H9 (cell line): ENCODE data around the gene TGFBR3L. TPM values are rescaled to one million over a fixed set of nuclear protein-coding genes. Genes with fewer than 3 reads are reported as not detected.

Experiments
- DNase-seq: peaks from one replicate; pipeline ENCODE4 v3.0.0-alpha.2; 2017
- H2AFZ ChIP-seq: one replicate; pipeline ENCODE4 v1.6.1; 2013; ENCODE audit warnings: mild to moderate bottlenecking, low read length, control low read depth, moderate library complexity
- H2AK5ac ChIP-seq: 2 replicates; pipeline ENCODE4 v1.6.1; 2013; ENCODE audit warnings: low read length, control low read depth, mixed read lengths; ENCODE audit not compliant: insufficient read length
- H2BK120ac ChIP-seq: one replicate; pipeline ENCODE4 v1.6.1; 2013; ENCODE audit warnings: low read depth, mild to moderate bottlenecking, low read length, control low read depth, inconsistent platforms; ENCODE audit not compliant: poor library complexity, severe bottlenecking
- H2BK12ac ChIP-seq: 2 replicates; pipeline ENCODE4 v1.6.1; 2013; ENCODE audit warnings: low read length, control low read depth, mixed read lengths, low read depth; ENCODE audit not compliant: insufficient read length
- H2BK15ac ChIP-seq: 2 replicates; pipeline ENCODE4 v1.6.1; 2013; ENCODE audit warnings: low read depth, low read length, control low read depth
- H2BK20ac ChIP-seq: one replicate; pipeline ENCODE4 v1.6.1; 2013; ENCODE audit warnings: low read depth, mild to moderate bottlenecking, low read length, control low read depth, inconsistent platforms; ENCODE audit not compliant: poor library complexity, severe bottlenecking
- H2BK5ac ChIP-seq: 2 replicates; pipeline ENCODE4 v1.6.1; 2013; ENCODE audit warnings: low read length, control low read depth, mixed read lengths; ENCODE audit not compliant: insufficient read length
- H3K14ac ChIP-seq: 2 replicates; pipeline ENCODE4 v1.6.1; 2013; ENCODE audit warnings: low read length, control low read depth; ENCODE audit not compliant: insufficient read depth
- H3K18ac ChIP-seq: 2 replicates; pipeline ENCODE4 v1.6.1; 2013; ENCODE audit warnings: low read depth, mild to moderate bottlenecking, mixed read lengths, low read length, control low read depth; ENCODE audit not compliant: insufficient read length
- H3K23ac ChIP-seq: 2 replicates; pipeline ENCODE4 v1.6.1; 2013; ENCODE audit warnings: low read length, control low read depth, mixed read lengths, low read depth; ENCODE audit not compliant: insufficient read length
- H3K23me2 ChIP-seq: 2 replicates; pipeline ENCODE4 v1.6.1; 2013; ENCODE audit warnings: low read depth, mild to moderate bottlenecking, mixed read lengths, low read length, control low read depth; ENCODE audit not compliant: insufficient read length, poor library complexity, severe bottlenecking
- H3K27ac ChIP-seq: 2 replicates; pipeline ENCODE4 v1.5.1; 2013; ENCODE audit warnings: low read length, control low read depth, mixed read lengths, low read depth; ENCODE audit not compliant: insufficient read length
- H3K27me3 ChIP-seq: 2 replicates; pipeline ENCODE4 v1.6.1; 2013; ENCODE audit warnings: low read length, control low read depth, inconsistent platforms; ENCODE audit not compliant: insufficient read depth
- H3K4ac ChIP-seq: 2 replicates; pipeline ENCODE4 v1.6.1; 2013; ENCODE audit warnings: low read depth, mild to moderate bottlenecking, control low read depth, inconsistent platforms, low read length, moderate library complexity
- H3K4me1 ChIP-seq: 2 replicates; pipeline ENCODE4 v1.6.1; 2013; ENCODE audit warnings: low read length, control low read depth, inconsistent platforms; ENCODE audit not compliant: insufficient read depth
- H3K4me2 ChIP-seq: 2 replicates; pipeline ENCODE4 v1.6.1; 2013; ENCODE audit warnings: low read length, control low read depth, mixed read lengths; ENCODE audit not compliant: insufficient read length, insufficient read depth
- H3K56ac ChIP-seq: 2 replicates; pipeline ENCODE4 v1.6.1; 2013; ENCODE audit warnings: low read depth, mild to moderate bottlenecking, mixed read lengths, low read length, control low read depth; ENCODE audit not compliant: insufficient read length
- H3K79me1 ChIP-seq: 2 replicates; pipeline ENCODE4 v1.6.1; 2013; ENCODE audit warnings: low read depth, mild to moderate bottlenecking, moderate library complexity, low read length, control low read depth, inconsistent platforms; ENCODE audit not compliant: insufficient read depth, poor library complexity, severe bottlenecking
- H3K79me2 ChIP-seq: 2 replicates; pipeline ENCODE4 v1.6.1; 2013; ENCODE audit warnings: low read length, control low read depth, inconsistent platforms; ENCODE audit not compliant: insufficient read depth
- H3K9ac ChIP-seq: 2 replicates; pipeline ENCODE4 v1.6.1; 2013; ENCODE audit warnings: low read length, control low read depth, mixed read lengths; ENCODE audit not compliant: insufficient read length; ENCODE audit errors: extremely low read depth
- H3K9me3 ChIP-seq: one replicate; pipeline ENCODE4 v1.6.1; 2013; ENCODE audit warnings: low read depth, low read length, inconsistent platforms; ENCODE audit not compliant: control insufficient read depth
- H3T11ph ChIP-seq: one replicate; pipeline ENCODE4 v1.6.1; 2013; ENCODE audit warnings: mild to moderate bottlenecking, low read length, control low read depth, inconsistent platforms
- H4K20me1 ChIP-seq: one replicate; pipeline ENCODE4 v1.6.1; 2013; ENCODE audit not compliant: control insufficient read depth, insufficient read length, insufficient read depth
- H4K5ac ChIP-seq: 2 replicates; pipeline ENCODE4 v1.6.1; 2013; ENCODE audit warnings: low read depth, mild to moderate bottlenecking, mixed read lengths, low read length, control low read depth; ENCODE audit not compliant: insufficient read length
- H4K8ac ChIP-seq: replicated peaks from 2 replicates; pipeline ENCODE4 v1.6.1; 2013; ENCODE audit warnings: low read length, control low read depth, mixed read lengths, low read depth; ENCODE audit not compliant: insufficient read length
- H4K91ac ChIP-seq: 2 replicates; pipeline ENCODE4 v1.6.1; 2013; ENCODE audit warnings: low read depth, mild to moderate bottlenecking, moderate library complexity, mixed read lengths, low read length, control low read depth; ENCODE audit not compliant: insufficient read length
- H3K27ac Mint-ChIP-seq, 3 experiments: 2 replicates in 2 of 3; 3 replicates in 1 of 3; pipeline ENCODE4 v1.8.0; 2020 to 2021; ENCODE audit warnings: mixed read lengths in 3 of 3, mild to moderate bottlenecking in 1 of 3, moderate library complexity in 1 of 3
- H3K27me3 Mint-ChIP-seq: 2 replicates; pipeline ENCODE4 v1.8.0; 2021; ENCODE audit warnings: low read depth, mild to moderate bottlenecking, moderate library complexity, mixed read lengths
- H3K36me3 Mint-ChIP-seq, 3 experiments: 2 replicates in 2 of 3; 3 replicates in 1 of 3; pipeline ENCODE4 v1.8.0; 2020 to 2021; ENCODE audit warnings: low read depth in 3 of 3, mixed read lengths in 3 of 3; ENCODE audit not compliant: insufficient read depth in 1 of 3
- H3K4me1 Mint-ChIP-seq, 2 experiments: 2 replicates each; pipeline ENCODE4 v1.8.0; 2020; ENCODE audit warnings: mixed read lengths in 2 of 2
- H3K4me3 Mint-ChIP-seq, 2 experiments: 2 replicates in 1 of 2; 3 replicates in 1 of 2; pipeline ENCODE4 v1.8.0; 2020 to 2021; ENCODE audit warnings: mild to moderate bottlenecking in 2 of 2, mixed read lengths in 2 of 2, moderate library complexity in 1 of 2
- H3K9me3 Mint-ChIP-seq, 2 experiments: 2 replicates in 1 of 2; 3 replicates in 1 of 2; pipeline ENCODE4 v1.8.0; 2020; ENCODE audit warnings: mild to moderate bottlenecking in 2 of 2, mixed read lengths in 2 of 2, moderate library complexity in 1 of 2
- WGBS: extraction: QIAGEN DNeasy Blood & Tissue Kit; methylation state at CpG from one replicate; pipeline ENCODE4 v1.1.7; 2013; ENCODE audit warnings: missing lambda C conversion rate, low lambda C conversion rate, mixed read lengths; ENCODE audit not compliant: insufficient read length; ENCODE audit errors: extremely low coverage; 5-methylcytosine and 5-hydroxymethylcytosine counted together
- total RNA-seq: library from RNA; stranded (reverse); gene quantifications from 2 replicates; pipeline ENCODE4 v1.2.1, GENCODE V29; 2021
- TF ChIP-seq, protein P1 (sequence below): fragments of 200-600 bp; sonication (generic); conservative IDR thresholded peaks from 3 replicates; pipeline ENCODE4 v1.8.0; 2021; ENCODE audit warnings: antibody characterized with exemption, mild to moderate bottlenecking

The TGFBR3L gene
- total RNA-seq, 1 experiment from 2014 or later, result 5.5 TPM

DNA sequence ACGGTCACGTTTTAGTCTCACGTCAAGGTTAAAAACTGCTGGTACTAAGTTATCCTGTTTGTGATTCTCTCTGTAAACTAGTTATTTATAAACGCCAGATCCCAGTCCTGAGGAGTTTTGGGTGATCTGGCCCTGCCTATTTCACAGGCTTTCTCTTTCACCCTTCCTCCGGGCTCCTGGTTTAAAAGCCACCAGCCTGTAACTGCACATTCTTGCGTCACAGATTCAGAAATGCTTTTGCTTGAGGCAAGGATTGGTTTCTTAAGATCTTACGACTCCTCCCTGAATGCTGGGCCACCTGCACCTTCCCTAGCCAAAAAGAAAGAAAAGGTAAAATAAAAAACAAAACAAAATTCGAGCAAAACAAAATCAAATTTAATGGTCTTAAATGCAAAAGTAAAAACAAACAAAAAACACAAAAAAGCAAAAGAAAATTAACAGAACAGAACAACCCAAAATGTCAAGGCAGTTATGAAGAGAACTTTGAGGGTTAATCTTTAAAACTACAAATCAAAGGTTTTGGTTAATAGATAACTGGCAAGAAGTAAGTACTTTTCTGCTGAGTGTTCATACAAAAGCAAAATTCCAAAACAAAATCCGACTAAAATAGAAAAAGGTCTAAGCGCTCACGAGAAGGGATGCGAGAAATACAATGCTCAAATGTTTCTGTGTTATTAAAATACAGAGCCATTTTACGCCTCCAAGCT lies 47.4 kb downstream of the TGFBR3L start:
- Histone ChIP-seq H3T11ph (no peak overlapping the region), H2BK5ac (no peak overlapping the region), H3K14ac (no peak overlapping the region), H3K23me2 (no peaks in the 10 kb centered on the region), H3K79me1 (no peaks in the 10 kb centered on the region), H3K23ac (no peak overlapping the region), H3K18ac (no peak overlapping the region), H2AK5ac (no peak overlapping the region), H2BK15ac (no peak overlapping the region), H4K5ac (no peak overlapping the region), H3K4ac (no peak overlapping the region), H3K56ac (no peak overlapping the region), H2BK20ac (no peak overlapping the region), H4K20me1 (no peaks in the 10 kb centered on the region), H3K27me3 (no peaks in the 10 kb centered on the region), H2AFZ (no peak overlapping the region), H4K91ac (no peak overlapping the region), H3K4me2 (no peak overlapping the region), H3K27ac (no peak overlapping the region), H3K79me2 (no peaks in the 10 kb centered on the region), H2BK12ac (no peak overlapping the region), H3K9ac (no peak overlapping the region), H3K4me1 (no peaks in the 10 kb centered on the region), H4K8ac (no peak overlapping the region), H2BK120ac (no peak overlapping the region), H3K9me3 (no peaks in the 10 kb centered on the region)
- Mint-ChIP-seq H3K4me3 (no peak overlapping the region; a peak in 1 of 5 replicates), H3K36me3 (peaks cover 23 to 62% (median 58%) of the 10 kb centered on the region in 3 experiments), H3K27ac (peak overlapping the region in 1 of 3 experiments; percentile 63; a peak in 1 of 7 replicates), H3K4me1 (peaks cover 0 to 2% of the 10 kb centered on the region in 2 experiments; a peak in 1 of 4 replicates), H3K9me3 (no peaks in the 10 kb centered on the region; a peak in 1 of 5 replicates), H3K27me3 (no peaks in the 10 kb centered on the region)
- WGBS, result no CpG with 5 or more reads among the region's 13 CpGs
- TF ChIP-seq, protein P1, sequence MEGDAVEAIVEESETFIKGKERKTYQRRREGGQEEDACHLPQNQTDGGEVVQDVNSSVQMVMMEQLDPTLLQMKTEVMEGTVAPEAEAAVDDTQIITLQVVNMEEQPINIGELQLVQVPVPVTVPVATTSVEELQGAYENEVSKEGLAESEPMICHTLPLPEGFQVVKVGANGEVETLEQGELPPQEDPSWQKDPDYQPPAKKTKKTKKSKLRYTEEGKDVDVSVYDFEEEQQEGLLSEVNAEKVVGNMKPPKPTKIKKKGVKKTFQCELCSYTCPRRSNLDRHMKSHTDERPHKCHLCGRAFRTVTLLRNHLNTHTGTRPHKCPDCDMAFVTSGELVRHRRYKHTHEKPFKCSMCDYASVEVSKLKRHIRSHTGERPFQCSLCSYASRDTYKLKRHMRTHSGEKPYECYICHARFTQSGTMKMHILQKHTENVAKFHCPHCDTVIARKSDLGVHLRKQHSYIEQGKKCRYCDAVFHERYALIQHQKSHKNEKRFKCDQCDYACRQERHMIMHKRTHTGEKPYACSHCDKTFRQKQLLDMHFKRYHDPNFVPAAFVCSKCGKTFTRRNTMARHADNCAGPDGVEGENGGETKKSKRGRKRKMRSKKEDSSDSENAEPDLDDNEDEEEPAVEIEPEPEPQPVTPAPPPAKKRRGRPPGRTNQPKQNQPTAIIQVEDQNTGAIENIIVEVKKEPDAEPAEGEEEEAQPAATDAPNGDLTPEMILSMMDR, result no peak
- DNase-seq, result no peak
